Measurements from ENCODE around the gene PDLIM5.
A peak's percentile ranks its signal among the peaks of the same experiment; 100 is the strongest.
"Not testable (repeated sequence)": the region's sequence is repeated elsewhere in the genome, so short reads cannot be mapped to it uniquely, and the experiment has no call there.

Gene PDLIM5

GRCh38 chr4:94451695-94452475 lies at the start of gene PDLIM5:
PDLIM5 (plus strand) TSS chr4:94451942; CDS start chr4:94455289, 3,347 bp downstream.
- peak; percentile 56 for DNase-seq

- DNase-seq = not testable (repeated sequence)
Observed at GRCh38 chr4:94402439-94402838, 49.3 kb upstream of the PDLIM5 start.

GRCh38 chr4:94403751-94404150 lies 48.0 kb upstream of the PDLIM5 start:
- DNase-seq = no peak

- DNase-seq = peak; percentile 0
Observed at GRCh38 chr4:94406668-94407437, 44.9 kb upstream of the PDLIM5 start.

GRCh38 chr4:94407846-94408245 lies 43.9 kb upstream of the PDLIM5 start:
- no peak for DNase-seq

GRCh38 chr4:94408549-94409374 lies 43.0 kb upstream of the PDLIM5 start:
- no peak for DNase-seq

GRCh38 chr4:94409375-94409679 lies 42.4 kb upstream of the PDLIM5 start:
- no peak for DNase-seq

- DNase-seq = no peak
Observed at GRCh38 chr4:94409962-94410361, 41.8 kb upstream of the PDLIM5 start.

- no peak for DNase-seq
Observed at GRCh38 chr4:94410678-94411206, 41.0 kb upstream of the PDLIM5 start.

- no peak for DNase-seq
Observed at GRCh38 chr4:94411296-94411695, 40.4 kb upstream of the PDLIM5 start.

GRCh38 chr4:94412019-94412657 lies 39.6 kb upstream of the PDLIM5 start:
- DNase-seq = no peak

- no peak for DNase-seq
Observed at GRCh38 chr4:94412658-94413038, 39.1 kb upstream of the PDLIM5 start.

GRCh38 chr4:94413085-94413840 lies 38.5 kb upstream of the PDLIM5 start:
- DNase-seq = no peak

GRCh38 chr4:94414907-94415306 lies 36.8 kb upstream of the PDLIM5 start:
- no peak for DNase-seq

GRCh38 chr4:94415448-94415847 lies 36.3 kb upstream of the PDLIM5 start:
- DNase-seq = no peak

- DNase-seq = no peak
Observed at GRCh38 chr4:94416335-94416734, 35.4 kb upstream of the PDLIM5 start.

GRCh38 chr4:94416981-94417380 lies 34.8 kb upstream of the PDLIM5 start:
- no peak for DNase-seq

GRCh38 chr4:94419549-94419948 lies 32.2 kb upstream of the PDLIM5 start:
- DNase-seq = no peak

- no peak for DNase-seq
Observed at GRCh38 chr4:94419956-94420355, 31.8 kb upstream of the PDLIM5 start.

- DNase-seq = no peak
Observed at GRCh38 chr4:94420356-94420755, 31.4 kb upstream of the PDLIM5 start.

GRCh38 chr4:94426783-94427182 lies 25.0 kb upstream of the PDLIM5 start:
- DNase-seq = no peak

- no peak for DNase-seq
Observed at GRCh38 chr4:94428884-94429283, 22.9 kb upstream of the PDLIM5 start.

Data from NCI-H146 (cell line).